K562 (cell line): Measurements from ENCODE around the gene VPS13D. TPM values are rescaled to one million over a fixed set of nuclear protein-coding genes. Genes with fewer than 3 reads are reported as not detected.

Source experiments
- ATAC-seq: fragments of 200-7000 bp; cut with Tn5 transposase; 3 replicates; pipeline ENCODE4 v1.9.1; 2020; ENCODE audit warnings: moderate library complexity
- BruUV-seq: library from RNA; stranded (reverse); fragments of 400-500 nt; replicated peaks from 2 replicates; lab custom pipeline; 2021; lab: Mats Ljungman, UMichigan
- CTCF ChIA-PET: fragments of 300-600 bp; formaldehyde crosslinking; extraction: SDS; loops from one replicate; lab custom pipeline; 2021; ENCODE audit warnings: low intra/inter-chr PET ratio; lab: Yijun Ruan, JAX
- POLR2A ChIA-PET: fragments of 300-600, 350-650 bp; sonication (Branson Sonifier 250); formaldehyde crosslinking; extraction: SDS; loops from one replicate; lab custom pipeline; 2021; ENCODE audit warnings: antibody characterized with exemption, inconsistent platforms; lab: Yijun Ruan, JAX
- DNase-seq, 4 experiments: peaks; one replicate each; pipeline versions ENCODE4 v3.0.0 to v3.0.0-alpha.2; 2011 to 2018; ENCODE audit warnings: low spot score in 3 of 4, mixed read lengths in 3 of 4; ENCODE audit errors: extremely low read depth in 1 of 4
- FAIRE-seq: peaks from 2 replicates; lab custom pipeline; 2011; peaks lifted over from hg19 to GRCh38; lab: Jason Lieb, UNC
- H2AFZ ChIP-seq: 2 replicates; pipeline ENCODE4 v1.6.0; 2011; ENCODE audit warnings: low read depth, low read length, control low read depth, inconsistent platforms
- H3K27ac ChIP-seq: fragments of 200-600 bp; 3 replicates; pipeline ENCODE4 v1.8.0; 2011; ENCODE audit warnings: low read depth, mild to moderate bottlenecking, control low read depth, inconsistent platforms, low read length, moderate library complexity, mixed read lengths; ENCODE audit errors: extremely low read depth
- H3K27me3 ChIP-seq, 2 experiments: fragments of 300-600 bp in 1 of 2; 2 replicates in 1 of 2; 3 replicates in 1 of 2; pipeline versions ENCODE4 v1.6.0 to v1.8.0; 2011; ENCODE audit warnings: inconsistent platforms in 2 of 2, low read length in 2 of 2, mild to moderate bottlenecking in 1 of 2, mixed read lengths in 1 of 2, moderate library complexity in 1 of 2; ENCODE audit not compliant: control insufficient read depth in 2 of 2, insufficient read depth in 2 of 2
- H3K36me3 ChIP-seq: fragments of 300-600 bp; 3 replicates; pipeline ENCODE4 v1.8.0; 2011; ENCODE audit warnings: mild to moderate bottlenecking, low read length, inconsistent platforms; ENCODE audit not compliant: control insufficient read depth, insufficient read depth
- H3K4me1 ChIP-seq, 2 experiments: fragments of 200-600 bp in 1 of 2; replicated peaks in 1 of 2; 2 replicates in 1 of 2; 3 replicates in 1 of 2; pipeline versions ENCODE4 v1.5.1 to v1.8.0; 2011; ENCODE audit warnings: inconsistent platforms in 2 of 2, low read length in 2 of 2, mild to moderate bottlenecking in 1 of 2, mixed read lengths in 1 of 2, moderate library complexity in 1 of 2; ENCODE audit not compliant: control insufficient read depth in 2 of 2, insufficient read depth in 2 of 2
- H3K4me2 ChIP-seq: 2 replicates; pipeline ENCODE4 v1.6.1; 2011; ENCODE audit warnings: low read length, control low read depth, inconsistent platforms, mixed read lengths; ENCODE audit not compliant: insufficient read depth
- H3K4me3 ChIP-seq: fragments of 200-600 bp; sonication (generic), shearing (Covaris generic); 2 replicates; pipeline ENCODE4 v1.5.1; 2016; ENCODE audit warnings: control low read depth, inconsistent platforms
- H3K79me2 ChIP-seq: fragments of 200-600 bp; 3 replicates; pipeline ENCODE4 v1.8.0; 2011; ENCODE audit warnings: low read length, inconsistent platforms; ENCODE audit not compliant: control insufficient read depth, insufficient read depth
- H3K9ac ChIP-seq, 2 experiments: 2 replicates each; pipeline versions ENCODE4 v1.6.0 to v1.6.1; 2011; ENCODE audit warnings: low read depth in 2 of 2, low read length in 2 of 2, control low read depth in 1 of 2, inconsistent platforms in 1 of 2, mild to moderate bottlenecking in 1 of 2, mixed read lengths in 1 of 2; ENCODE audit not compliant: insufficient read depth in 1 of 2
- H3K9me1 ChIP-seq: one replicate; pipeline ENCODE4 v1.6.0; 2011; ENCODE audit warnings: inconsistent platforms, mild to moderate bottlenecking, low read length, moderate library complexity; ENCODE audit not compliant: control insufficient read depth, insufficient read depth
- H3K9me3 ChIP-seq: replicated peaks from 2 replicates; pipeline ENCODE4 v1.5.1; 2011; ENCODE audit warnings: low read depth, low read length, inconsistent platforms; ENCODE audit not compliant: control insufficient read depth, insufficient read depth
- H4K20me1 ChIP-seq: replicated peaks from 2 replicates; pipeline ENCODE4 v1.6.1; 2011; ENCODE audit warnings: low read length, inconsistent platforms, mixed read lengths; ENCODE audit not compliant: control insufficient read depth, insufficient read depth
- EGR1 ChIP-seq: fragments of 450-650 bp; conservative IDR thresholded peaks from 2 replicates; pipeline ENCODE4 v1.6.1; 2017; ENCODE audit warnings: mild to moderate bottlenecking
- EP300 ChIP-seq: IDR thresholded peaks from 2 replicates; pipeline ENCODE4 v1.6.1; 2012; ENCODE audit warnings: low read length, improper control_type of control experiment
- IRF9 ChIP-seq: fragments of 450-650 bp; IDR thresholded peaks from 2 replicates; pipeline ENCODE4 v1.6.1; 2016; ENCODE audit warnings: missing biosample characterization, missing genetic modification characterization
- L3MBTL2 ChIP-seq: fragments of 450-650 bp; IDR thresholded peaks from 2 replicates; pipeline ENCODE4 v1.6.1; 2016; ENCODE audit warnings: mild to moderate bottlenecking, moderate library complexity
- PRDM10 ChIP-seq: fragments of 450-650 bp; IDR thresholded peaks from 2 replicates; pipeline ENCODE4 v1.6.1; 2018; ENCODE audit not compliant: partially characterized antibody
- RBFOX2 ChIP-seq: fragments of 200-400 bp; formaldehyde crosslinking; IDR thresholded peaks from 2 replicates; pipeline ENCODE4 v1.6.1; 2017; ENCODE audit warnings: low read depth, mild to moderate bottlenecking, low read length, moderate library complexity
- U2AF1 ChIP-seq: fragments of 200-400 bp; formaldehyde crosslinking; optimal IDR thresholded peaks from 2 replicates; pipeline ENCODE3; 2017; ENCODE audit warnings: mild to moderate bottlenecking, low read depth, low read length, moderate library complexity
- VEZF1 ChIP-seq: fragments of 200-800 bp; sonication (Bioruptor generic); IDR thresholded peaks from 2 replicates; pipeline ENCODE4 v1.6.1; 2017; ENCODE audit warnings: missing genetic modification characterization, missing compliant biosample characterization
- WGBS: fragments of 100-300 bp; shearing (Covaris generic); methylation state at CpG from one replicate; pipeline ENCODE4 v1.1.6; 2016; ENCODE audit warnings: low coverage, mixed read lengths; ENCODE audit not compliant: insufficient coverage; ENCODE audit errors: missing lambda C conversion rate; 5-methylcytosine and 5-hydroxymethylcytosine counted together
- in situ Hi-C: fragments of 300-500 bp; cut with MboI; formaldehyde crosslinking; loops from 4 replicates; pipeline ENCODE4 v1.15.0; 2018; ENCODE audit warnings: inconsistent platforms, mixed read lengths
- intact Hi-C: fragments of 100-400 bp; cut with micrococcal nuclease; formaldehyde crosslinking; loops from 2 replicates; pipeline ENCODE4 v1.14.2; 2022
- polyA plus RNA-seq, 8 experiments: library from polyadenylated mRNA; depleted of rRNA in 4 of 8; stranded (reverse) in 5 of 8; unstranded in 3 of 8; fragments of >200 nt; fragmentation: Nextera tagmentation in 2 of 8; fragmentation: Illumina TruSeq in 1 of 8; extraction: Ambion mirVana in 2 of 8; extraction: Trizol in 1 of 8; gene quantifications; 2 replicates each; pipeline versions ENCODE4 v1.2.1 to v1.2.3, GENCODE V29; 2011 to 2014; ENCODE audit warnings: inconsistent platforms in 1 of 8, missing spikeins in 1 of 8
- total RNA-seq, 7 experiments: library from RNA; depleted of rRNA in 6 of 7; stranded (reverse); fragments of >200 nt in 6 of 7; fragmentation: Illumina TruSeq in 2 of 7; extraction: Trizol in 2 of 7; gene quantifications; 2 replicates each; pipeline versions ENCODE4 v1.2.1 to v1.2.3, GENCODE V29; 2011 to 2021; ENCODE audit warnings: low replicate concordance in 1 of 7

Gene VPS13D
- total and polyA plus RNA-seq, 9 of the 15 experiments (the other 6 are each of a cell fraction or from before 2014, with no cell fraction given): 6.1 to 51.5 (median 38.5) TPM

DNA sequence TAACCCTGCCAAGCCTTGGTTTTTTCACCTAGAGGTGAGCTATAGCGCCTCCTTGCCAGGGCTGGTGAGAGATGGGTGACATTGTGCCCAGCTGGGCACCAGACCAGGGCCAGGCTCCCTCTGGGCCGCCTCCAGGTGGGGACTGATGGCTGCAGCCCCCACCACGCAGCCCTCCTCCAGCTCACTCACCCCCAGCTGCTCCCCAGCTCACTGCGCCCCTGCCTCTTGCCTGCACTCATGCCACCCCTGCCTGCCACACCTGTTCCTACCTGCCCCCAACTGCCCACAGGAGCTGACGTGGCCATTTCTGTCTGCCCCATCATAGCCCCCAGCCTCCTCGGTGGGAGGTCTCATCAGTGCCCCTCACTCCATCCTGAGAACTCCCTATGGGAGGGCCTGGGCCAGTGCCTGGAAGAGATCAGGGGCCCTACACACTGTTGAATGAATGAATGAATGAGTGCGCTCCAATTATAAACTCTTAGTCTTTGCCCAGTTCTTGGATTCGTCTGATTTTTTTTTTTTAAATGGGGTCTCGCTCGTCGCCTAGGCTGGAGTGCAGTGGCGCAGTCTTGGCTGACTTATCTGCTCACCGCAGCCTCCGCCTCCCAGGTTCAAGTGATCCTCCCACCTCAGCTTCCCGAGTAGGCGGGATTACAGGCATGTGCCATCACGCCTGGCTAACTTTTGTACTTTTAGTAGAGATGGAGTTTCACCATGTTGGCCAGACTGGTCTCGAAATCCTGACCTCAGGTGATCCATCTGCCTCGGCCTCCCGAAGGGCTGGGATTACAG is 26.4 kb upstream of the VPS13D start (continued):
- TF ChIP-seq PRDM10 (peak; percentile 49), U2AF1 (no peak), L3MBTL2 (peak; percentile 92), EP300 (peak; percentile 34; the same call in 1 of the 2 replicates), RBFOX2 (0 out of 2 replicates have a peak, but pooled peaks have one; percentile 23)

- POLR2A ChIA-PET: interaction anchor here (0.7 to 1.6 kb wide), 5 partner anchors 12 to 164 kb away, joined by 3 read pairs; no protein-coding TSS in a partner anchor
- no peak for ATAC-seq
- intact Hi-C loops: no loop called here
Observed at GRCh38 chr1:12204140-12204539, 25.7 kb upstream of the VPS13D start.

More at GRCh38 chr1:12204140-12204539, 25.7 kb upstream of the VPS13D start:
- no peak overlapping the region for H3K4me2 ChIP-seq
- no TSS peak for BruUV-seq
- TF ChIP-seq IRF9 (tag) (no peak), EGR1 (peak; percentile 30), VEZF1 (CRISPR knock-in tag) (peak; percentile 20; the same call in 1 of the 2 replicates)
- TF ChIP-seq, all 486 proteins: peak for 2
- Histone ChIP-seq H3K79me2 (no peaks in the 10 kb centered on the region), H3K27ac (no peak overlapping the region; the same call in 2 of the 3 replicates), H4K20me1 (0 out of 2 replicates have a peak, but pooled peaks cover 2% of the 10 kb centered on the region), H3K9me1 (no peaks in the 10 kb centered on the region), H3K9ac (peak overlapping the region in 1 of 2 experiments; percentile 22; a peak in 2 of 4 replicates), H3K9me3 (no peaks in the 10 kb centered on the region), H3K4me1 (peaks cover 15 to 36% of the 10 kb centered on the region in 2 experiments; a peak in 4 of 5 replicates), H2AFZ (0 out of 2 replicates have a peak overlapping the region, but pooled peaks have one; percentile 16), H3K36me3 (peaks cover 53% of the 10 kb centered on the region; the same call in 2 of the 3 replicates), H3K4me3 (no peak overlapping the region), H3K27me3 (no peaks in the 10 kb centered on the region)
- DNase-seq (no peak), FAIRE-seq (no peak)
- CTCF ChIA-PET: no interaction called here
- 58% methylated on average over 5 of the region's 7 CpGs for WGBS
- in situ Hi-C loops: no loop called here
